GM12878 (cell line): ENCODE results near the gene NPHS2. TPM values are rescaled to one million over a fixed set of nuclear protein-coding genes. Genes with fewer than 3 reads are reported as not detected.

Experiments
- ATAC-seq: fragments of 200-7000 bp; cut with Tn5 transposase; 3 replicates; pipeline ENCODE4 v1.9.1; 2020; ENCODE audit warnings: mild to moderate bottlenecking, moderate library complexity
- BruUV-seq: library from RNA; stranded (reverse); fragments of 400-500 nt; replicated peaks from 2 replicates; lab custom pipeline; 2021; lab: Mats Ljungman, UMichigan
- CTCF ChIA-PET: fragments of 300-600 bp; sonication (Branson Sonifier 250); formaldehyde crosslinking; extraction: SDS; loops from one replicate; lab custom pipeline; 2021; ENCODE audit warnings: inconsistent platforms; lab: Yijun Ruan, JAX
- POLR2A ChIA-PET: fragments of 350-600 bp; formaldehyde crosslinking; extraction: SDS; loops from one replicate; lab custom pipeline; 2021; ENCODE audit warnings: inconsistent platforms; lab: Charles Lee
- RAD21 ChIA-PET: fragments of 300-600 bp; sonication (Branson Sonifier 250); formaldehyde crosslinking; loops from one replicate; lab custom pipeline; 2023; ENCODE audit warnings: antibody characterized with exemption; ENCODE audit not compliant: unreplicated experiment; lab: Charles Lee
- SMC1A ChIA-PET: fragments of 300-600 bp; sonication (Branson Sonifier 250); formaldehyde crosslinking; loops from one replicate; lab custom pipeline; 2023; ENCODE audit not compliant: unreplicated experiment, uncharacterized antibody; lab: Charles Lee
- DNase-seq: peaks from one replicate; pipeline ENCODE4 v3.0.0-alpha.2; 2011; ENCODE audit warnings: low read depth, low spot score
- FAIRE-seq: peaks from 3 replicates; lab custom pipeline; 2011; peaks lifted over from hg19 to GRCh38; lab: Jason Lieb, UNC
- H2AFZ ChIP-seq: 2 replicates; pipeline ENCODE4 v1.6.0; 2011; ENCODE audit warnings: low read depth, low read length, control low read depth; ENCODE audit not compliant: control insufficient read depth
- H3K27ac ChIP-seq: 2 replicates; pipeline ENCODE4 v1.5.1; 2011; ENCODE audit warnings: control low read depth; ENCODE audit not compliant: control insufficient read depth, insufficient read depth
- H3K27me3 ChIP-seq, 2 experiments: replicated peaks in 1 of 2; 2 replicates each; pipeline versions ENCODE4 v1.6.0 to v1.6.1; 2011; ENCODE audit warnings: low read length in 1 of 2; ENCODE audit not compliant: control insufficient read depth in 2 of 2, insufficient read depth in 2 of 2
- H3K36me3 ChIP-seq, 2 experiments: 2 replicates each; pipeline ENCODE4 v1.5.1; 2011; ENCODE audit warnings: low read length in 1 of 2; ENCODE audit not compliant: control insufficient read depth in 2 of 2, insufficient read depth in 2 of 2
- H3K4me1 ChIP-seq: 2 replicates; pipeline ENCODE4 v1.6.1; 2011; ENCODE audit warnings: mild to moderate bottlenecking, low read length, moderate library complexity, mixed read lengths; ENCODE audit not compliant: control insufficient read depth, insufficient read depth
- H3K4me2 ChIP-seq: 2 replicates; pipeline ENCODE4 v1.6.0; 2011; ENCODE audit warnings: control low read depth; ENCODE audit not compliant: control insufficient read depth, insufficient read depth
- H3K4me3 ChIP-seq: fragments of 200-600 bp; sonication (generic); 2 replicates; pipeline ENCODE4 v1.5.1; 2016
- H3K79me2 ChIP-seq: 2 replicates; pipeline ENCODE4 v1.6.0; 2011; ENCODE audit warnings: low read length; ENCODE audit not compliant: control insufficient read depth, insufficient read depth
- H3K9ac ChIP-seq: 2 replicates; pipeline ENCODE4 v1.8.0; 2011; ENCODE audit warnings: low read length, control low read depth, mixed read lengths; ENCODE audit not compliant: control insufficient read depth, insufficient read depth
- H3K9me3 ChIP-seq: replicated peaks from 3 replicates; pipeline ENCODE4 v1.5.1; 2011; ENCODE audit warnings: mild to moderate bottlenecking, low read length; ENCODE audit not compliant: control insufficient read depth, insufficient read depth
- H4K20me1 ChIP-seq: 2 replicates; pipeline ENCODE4 v1.6.0; 2011; ENCODE audit not compliant: control insufficient read depth, insufficient read depth
- BHLHE40 ChIP-seq, 2 experiments: fragments of 450-650 bp in 1 of 2; IDR thresholded peaks; 2 replicates each; pipeline ENCODE4 v1.6.1; 2011 to 2017; ENCODE audit warnings: low read depth in 2 of 2, borderline replicate concordance in 1 of 2, improper control_type of control experiment in 1 of 2, low read length in 1 of 2, mild to moderate bottlenecking in 1 of 2
- CREB1 ChIP-seq: IDR thresholded peaks from 2 replicates; pipeline ENCODE4 v1.6.1; 2012; ENCODE audit warnings: low read depth, mild to moderate bottlenecking, inconsistent platforms
- ETV6 ChIP-seq, 2 experiments: fragments of 450-650 bp in 1 of 2; IDR thresholded peaks in 1 of 2; conservative IDR thresholded peaks in 1 of 2; 2 replicates each; pipeline ENCODE4 v1.6.1; 2014; ENCODE audit warnings: antibody characterized with exemption in 1 of 2, borderline replicate concordance in 1 of 2, low read depth in 1 of 2, mild to moderate bottlenecking in 1 of 2, moderate library complexity in 1 of 2
- SIX5 ChIP-seq: IDR thresholded peaks from 2 replicates; pipeline ENCODE4 v1.6.1; 2011; ENCODE audit warnings: mild to moderate bottlenecking, low read depth, low read length, moderate library complexity; ENCODE audit not compliant: severe bottlenecking
- WGBS: methylation state at CpG from one replicate; pipeline ENCODE4 v1.1.6; 2016; ENCODE audit warnings: low lambda C conversion rate; ENCODE audit not compliant: insufficient replicate concordance, insufficient coverage; ENCODE audit errors: missing lambda C conversion rate; 5-methylcytosine and 5-hydroxymethylcytosine counted together
- in situ Hi-C: fragments of 300-500 bp; cut with MboI; formaldehyde crosslinking; loops from 9 replicates; pipeline ENCODE4 v1.14.3; 2018; ENCODE audit warnings: mixed read lengths
- intact Hi-C: fragments of 100-400 bp; cut with micrococcal nuclease; formaldehyde crosslinking; loops from one replicate; pipeline ENCODE4 v1.14.2; 2022; ENCODE audit not compliant: unreplicated experiment
- polyA plus RNA-seq, 11 experiments: library from polyadenylated mRNA; depleted of rRNA in 4 of 11; unstranded in 6 of 11; stranded (reverse) in 5 of 11; fragments of >200 nt; fragmentation: Nextera tagmentation in 4 of 11; fragmentation: Illumina TruSeq in 1 of 11; extraction: Ambion mirVana in 4 of 11; extraction: Trizol in 1 of 11; gene quantifications; 1 replicate in 1 of 11; 2 replicates in 10 of 11; pipeline versions ENCODE4 v1.2.1 to v1.2.3, GENCODE V29; 2011 to 2016; ENCODE audit warnings: inconsistent platforms in 2 of 11, missing spikeins in 2 of 11, low read depth in 1 of 11
- total RNA-seq, 4 experiments: library from RNA; depleted of rRNA in 3 of 4; stranded (reverse); fragments of >200 nt in 3 of 4; fragmentation: Illumina TruSeq in 1 of 4; extraction: Trizol in 1 of 4; gene quantifications; 2 replicates each; pipeline versions ENCODE4 v1.2.1 to v1.2.3, GENCODE V29; 2013 to 2021
- TF ChIP-seq, protein P1 (sequence below): fragments of 450-650 bp; IDR thresholded peaks from 2 replicates; pipeline ENCODE4 v1.6.1; 2014; ENCODE audit warnings: mild to moderate bottlenecking
- TF ChIP-seq, protein P2 (sequence below): fragments of 450-650 bp; IDR thresholded peaks from 2 replicates; pipeline ENCODE4 v1.6.1; 2017; ENCODE audit warnings: mild to moderate bottlenecking, low read depth, inconsistent platforms; ENCODE audit not compliant: poor library complexity, severe bottlenecking
- TF ChIP-seq, protein P3 (sequence below): fragments of 450-650 bp; IDR thresholded peaks from 2 replicates; pipeline ENCODE4 v1.6.1; 2016; ENCODE audit warnings: mild to moderate bottlenecking, moderate library complexity, borderline replicate concordance
- TF ChIP-seq, protein P4 (sequence below): IDR thresholded peaks from 2 replicates; pipeline ENCODE4 v1.6.1; 2011; ENCODE audit warnings: borderline replicate concordance, low read depth, mild to moderate bottlenecking, moderate library complexity, mixed read lengths, low read length; ENCODE audit not compliant: insufficient read depth; ENCODE audit errors: extremely low read length

NPHS2 gene
- total and polyA plus RNA-seq, 10 of the 15 experiments (the other 5 are each of a cell fraction or from before 2014, with no cell fraction given): not detected

DNA sequence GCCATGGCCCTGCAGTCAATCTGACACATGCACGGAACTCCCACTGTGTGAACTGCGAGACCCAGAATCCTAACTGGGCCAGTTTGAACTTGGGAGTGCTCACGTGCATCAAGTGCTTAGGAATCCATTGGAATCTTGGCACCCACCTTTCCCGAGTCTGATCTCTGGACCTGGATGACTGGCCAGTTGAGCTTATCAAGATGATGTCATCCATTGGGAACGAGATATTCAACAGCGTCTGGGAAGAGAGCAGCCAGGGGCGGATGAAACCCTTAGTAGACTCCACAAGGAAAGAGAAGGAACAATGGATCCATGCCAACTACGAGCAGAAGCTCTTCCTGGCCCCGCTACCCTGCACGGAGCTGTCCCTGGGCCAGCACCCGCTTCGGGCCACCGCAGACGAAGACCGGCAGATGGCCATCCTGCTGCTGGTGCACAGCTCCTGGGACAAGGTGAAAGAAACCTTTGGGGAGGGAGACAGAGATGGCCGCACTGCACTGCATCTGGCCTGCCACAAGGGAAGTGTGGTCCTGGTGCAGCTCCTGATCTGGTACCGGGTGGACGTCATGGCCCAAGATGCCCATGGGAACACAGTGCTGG, 12.8 kb upstream of the NPHS2 start:
- H3K9ac ChIP-seq: no peak overlapping the region
- TF ChIP-seq ETV6 (conservative IDR thresholded peaks at IDR 0.05 in 1 of 2, IDR thresholded peaks at IDR 0.05 in 1 of 2; ENCODE audit: borderline replicate concordance in 1 of 2, low read depth in 1 of 2) (no peak), SIX5 (no peak), CREB1 (no peak), BHLHE40 (IDR thresholded peaks at IDR 0.05; ENCODE audit: borderline replicate concordance in 1 of 2, low read depth in 2 of 2, low read length in 1 of 2) (no peak)
- TF ChIP-seq, protein P1, sequence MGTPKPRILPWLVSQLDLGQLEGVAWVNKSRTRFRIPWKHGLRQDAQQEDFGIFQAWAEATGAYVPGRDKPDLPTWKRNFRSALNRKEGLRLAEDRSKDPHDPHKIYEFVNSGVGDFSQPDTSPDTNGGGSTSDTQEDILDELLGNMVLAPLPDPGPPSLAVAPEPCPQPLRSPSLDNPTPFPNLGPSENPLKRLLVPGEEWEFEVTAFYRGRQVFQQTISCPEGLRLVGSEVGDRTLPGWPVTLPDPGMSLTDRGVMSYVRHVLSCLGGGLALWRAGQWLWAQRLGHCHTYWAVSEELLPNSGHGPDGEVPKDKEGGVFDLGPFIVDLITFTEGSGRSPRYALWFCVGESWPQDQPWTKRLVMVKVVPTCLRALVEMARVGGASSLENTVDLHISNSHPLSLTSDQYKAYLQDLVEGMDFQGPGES: no peak
- TF ChIP-seq, protein P2, sequence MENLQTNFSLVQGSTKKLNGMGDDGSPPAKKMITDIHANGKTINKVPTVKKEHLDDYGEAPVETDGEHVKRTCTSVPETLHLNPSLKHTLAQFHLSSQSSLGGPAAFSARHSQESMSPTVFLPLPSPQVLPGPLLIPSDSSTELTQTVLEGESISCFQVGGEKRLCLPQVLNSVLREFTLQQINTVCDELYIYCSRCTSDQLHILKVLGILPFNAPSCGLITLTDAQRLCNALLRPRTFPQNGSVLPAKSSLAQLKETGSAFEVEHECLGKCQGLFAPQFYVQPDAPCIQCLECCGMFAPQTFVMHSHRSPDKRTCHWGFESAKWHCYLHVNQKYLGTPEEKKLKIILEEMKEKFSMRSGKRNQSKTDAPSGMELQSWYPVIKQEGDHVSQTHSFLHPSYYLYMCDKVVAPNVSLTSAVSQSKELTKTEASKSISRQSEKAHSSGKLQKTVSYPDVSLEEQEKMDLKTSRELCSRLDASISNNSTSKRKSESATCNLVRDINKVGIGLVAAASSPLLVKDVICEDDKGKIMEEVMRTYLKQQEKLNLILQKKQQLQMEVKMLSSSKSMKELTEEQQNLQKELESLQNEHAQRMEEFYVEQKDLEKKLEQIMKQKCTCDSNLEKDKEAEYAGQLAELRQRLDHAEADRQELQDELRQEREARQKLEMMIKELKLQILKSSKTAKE: no peak
- TF ChIP-seq, protein P3, sequence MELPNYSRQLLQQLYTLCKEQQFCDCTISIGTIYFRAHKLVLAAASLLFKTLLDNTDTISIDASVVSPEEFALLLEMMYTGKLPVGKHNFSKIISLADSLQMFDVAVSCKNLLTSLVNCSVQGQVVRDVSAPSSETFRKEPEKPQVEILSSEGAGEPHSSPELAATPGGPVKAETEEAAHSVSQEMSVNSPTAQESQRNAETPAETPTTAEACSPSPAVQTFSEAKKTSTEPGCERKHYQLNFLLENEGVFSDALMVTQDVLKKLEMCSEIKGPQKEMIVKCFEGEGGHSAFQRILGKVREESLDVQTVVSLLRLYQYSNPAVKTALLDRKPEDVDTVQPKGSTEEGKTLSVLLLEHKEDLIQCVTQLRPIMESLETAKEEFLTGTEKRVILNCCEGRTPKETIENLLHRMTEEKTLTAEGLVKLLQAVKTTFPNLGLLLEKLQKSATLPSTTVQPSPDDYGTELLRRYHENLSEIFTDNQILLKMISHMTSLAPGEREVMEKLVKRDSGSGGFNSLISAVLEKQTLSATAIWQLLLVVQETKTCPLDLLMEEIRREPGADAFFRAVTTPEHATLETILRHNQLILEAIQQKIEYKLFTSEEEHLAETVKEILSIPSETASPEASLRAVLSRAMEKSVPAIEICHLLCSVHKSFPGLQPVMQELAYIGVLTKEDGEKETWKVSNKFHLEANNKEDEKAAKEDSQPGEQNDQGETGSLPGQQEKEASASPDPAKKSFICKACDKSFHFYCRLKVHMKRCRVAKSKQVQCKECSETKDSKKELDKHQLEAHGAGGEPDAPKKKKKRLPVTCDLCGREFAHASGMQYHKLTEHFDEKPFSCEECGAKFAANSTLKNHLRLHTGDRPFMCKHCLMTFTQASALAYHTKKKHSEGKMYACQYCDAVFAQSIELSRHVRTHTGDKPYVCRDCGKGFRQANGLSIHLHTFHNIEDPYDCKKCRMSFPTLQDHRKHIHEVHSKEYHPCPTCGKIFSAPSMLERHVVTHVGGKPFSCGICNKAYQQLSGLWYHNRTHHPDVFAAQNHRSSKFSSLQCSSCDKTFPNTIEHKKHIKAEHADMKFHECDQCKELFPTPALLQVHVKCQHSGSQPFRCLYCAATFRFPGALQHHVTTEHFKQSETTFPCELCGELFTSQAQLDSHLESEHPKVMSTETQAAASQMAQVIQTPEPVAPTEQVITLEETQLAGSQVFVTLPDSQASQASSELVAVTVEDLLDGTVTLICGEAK: no peak
- TF ChIP-seq, protein P4, sequence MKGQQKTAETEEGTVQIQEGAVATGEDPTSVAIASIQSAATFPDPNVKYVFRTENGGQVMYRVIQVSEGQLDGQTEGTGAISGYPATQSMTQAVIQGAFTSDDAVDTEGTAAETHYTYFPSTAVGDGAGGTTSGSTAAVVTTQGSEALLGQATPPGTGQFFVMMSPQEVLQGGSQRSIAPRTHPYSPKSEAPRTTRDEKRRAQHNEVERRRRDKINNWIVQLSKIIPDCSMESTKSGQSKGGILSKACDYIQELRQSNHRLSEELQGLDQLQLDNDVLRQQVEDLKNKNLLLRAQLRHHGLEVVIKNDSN: no peak
- H3K27ac ChIP-seq: no peak overlapping the region
- ATAC-seq (no peak), DNase-seq (no peak), FAIRE-seq (no peak)
- WGBS: 60% methylated on average over 18 of the region's 18 CpGs
- H3K4me3 ChIP-seq: no peak overlapping the region
- RAD21 ChIA-PET: no interaction called here
- no peaks in the 10 kb centered on the region for H3K9me3 ChIP-seq
- no peak overlapping the region for H3K4me2 ChIP-seq
- H3K27me3 ChIP-seq: peaks cover 0 to 4% of the 10 kb centered on the region in 2 experiments; a peak in 2 of 4 replicates
- POLR2A ChIA-PET: no interaction called here
- intact Hi-C loops (no loop called here), in situ Hi-C loops (no loop called here)
- H4K20me1 ChIP-seq: no peaks in the 10 kb centered on the region
- H2AFZ ChIP-seq: no peak overlapping the region
- H3K79me2 ChIP-seq: no peaks in the 10 kb centered on the region
- CTCF ChIA-PET: no interaction called here
- no peaks in the 10 kb centered on the region for H3K4me1 ChIP-seq
- SMC1A ChIA-PET: no interaction called here
- no peaks in the 10 kb centered on the region for H3K36me3 ChIP-seq
- no TSS peak for BruUV-seq
